ENCODE data around the gene DRD3. TPM values are rescaled to one million over a fixed set of nuclear protein-coding genes. Genes with fewer than 3 reads are reported as not detected.

DRD3 gene
- total RNA-seq, 1 experiment from 2014 or later: 0.17 TPM

DNA sequence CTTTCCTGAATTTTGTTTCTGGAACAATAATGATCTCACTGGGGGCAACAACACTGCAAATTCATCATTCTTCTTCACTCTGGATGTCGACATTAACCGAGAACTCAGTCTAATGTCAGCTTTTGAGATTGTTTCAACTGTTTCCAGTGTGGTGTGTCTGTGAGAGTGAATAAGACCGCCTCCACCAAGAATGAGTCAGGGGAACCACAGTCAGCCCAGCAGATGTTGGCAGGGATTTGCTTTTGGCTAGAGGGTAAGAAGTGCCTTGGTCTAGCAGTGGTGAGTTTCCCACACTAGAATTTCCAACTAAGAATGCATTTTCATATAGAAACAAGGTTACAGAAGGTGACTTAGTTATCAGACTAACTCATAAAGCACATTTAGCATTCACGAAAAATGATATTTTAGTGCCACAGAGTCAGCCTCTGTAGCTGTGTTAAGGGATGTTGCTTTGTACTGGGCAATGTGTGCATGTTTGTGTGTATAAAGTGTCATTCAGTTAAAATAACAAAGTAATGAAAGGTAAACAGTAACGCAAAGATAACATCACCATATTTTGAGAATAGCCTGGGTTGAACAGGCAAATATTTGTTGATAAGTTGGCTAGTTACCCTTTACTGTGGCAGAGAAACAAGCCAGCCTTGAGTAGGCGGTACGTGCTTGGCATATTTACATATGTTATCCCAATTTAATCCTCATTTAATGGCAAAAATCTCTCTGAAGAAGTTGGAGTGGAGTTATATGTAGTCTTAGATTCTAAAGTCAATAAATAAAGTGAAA is 33.8 kb downstream of the DRD3 start (continued):
- TF ChIP-seq ZNF416 (CRISPR knock-in tag; IDR thresholded peaks at IDR 0.05) (no peak), TEAD1 (CRISPR knock-in tag; IDR thresholded peaks at IDR 0.05) (no peak), TCF7 (CRISPR knock-in tag; IDR thresholded peaks at IDR 0.05; ENCODE audit: low read depth) (no peak), KAT7 (CRISPR knock-in tag; IDR thresholded peaks at IDR 0.05; ENCODE audit: borderline replicate concordance) (no peak)
- TF ChIP-seq, protein P1, sequence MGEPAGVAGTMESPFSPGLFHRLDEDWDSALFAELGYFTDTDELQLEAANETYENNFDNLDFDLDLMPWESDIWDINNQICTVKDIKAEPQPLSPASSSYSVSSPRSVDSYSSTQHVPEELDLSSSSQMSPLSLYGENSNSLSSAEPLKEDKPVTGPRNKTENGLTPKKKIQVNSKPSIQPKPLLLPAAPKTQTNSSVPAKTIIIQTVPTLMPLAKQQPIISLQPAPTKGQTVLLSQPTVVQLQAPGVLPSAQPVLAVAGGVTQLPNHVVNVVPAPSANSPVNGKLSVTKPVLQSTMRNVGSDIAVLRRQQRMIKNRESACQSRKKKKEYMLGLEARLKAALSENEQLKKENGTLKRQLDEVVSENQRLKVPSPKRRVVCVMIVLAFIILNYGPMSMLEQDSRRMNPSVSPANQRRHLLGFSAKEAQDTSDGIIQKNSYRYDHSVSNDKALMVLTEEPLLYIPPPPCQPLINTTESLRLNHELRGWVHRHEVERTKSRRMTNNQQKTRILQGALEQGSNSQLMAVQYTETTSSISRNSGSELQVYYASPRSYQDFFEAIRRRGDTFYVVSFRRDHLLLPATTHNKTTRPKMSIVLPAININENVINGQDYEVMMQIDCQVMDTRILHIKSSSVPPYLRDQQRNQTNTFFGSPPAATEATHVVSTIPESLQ (CRISPR knock-in tag; IDR thresholded peaks at IDR 0.05): no peak

DNA sequence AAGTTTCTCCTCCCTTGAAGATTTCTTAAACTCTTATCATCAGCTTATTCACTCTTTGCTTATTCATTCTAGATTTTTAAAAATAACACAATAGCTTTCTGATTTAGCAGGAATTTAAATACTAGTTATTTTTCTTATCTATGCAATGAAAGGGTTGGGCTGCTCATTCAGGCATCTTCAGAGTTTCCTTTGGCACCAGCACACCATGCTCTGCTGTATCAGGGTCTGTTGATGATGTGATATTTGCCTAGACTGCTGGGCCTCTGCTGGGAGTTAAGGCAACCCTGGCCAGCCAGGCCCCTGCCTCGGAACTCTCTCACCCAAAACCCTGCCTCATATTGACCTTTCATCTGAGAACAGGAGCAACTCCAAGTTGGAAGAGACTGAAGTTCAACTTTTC is 35.0 kb downstream of the DRD3 start:
- Mint-ChIP-seq H3K27ac (no peak overlapping the region), H3K27me3 (ENCODE audit: low read depth) (no peaks in the 10 kb centered on the region), H3K4me3 (no peak overlapping the region), H3K36me3 (no peaks in the 10 kb centered on the region), H3K4me1 (0 out of 2 replicates have a peak, but pooled peaks cover 3% of the 10 kb centered on the region), H3K9me3 (no peaks in the 10 kb centered on the region)
- ATAC-seq: no peak
- TF ChIP-seq KAT7 (CRISPR knock-in tag; IDR thresholded peaks at IDR 0.05; ENCODE audit: borderline replicate concordance): no peak
- no peak for TF ChIP-seq FOXJ3 (CRISPR knock-in tag; IDR thresholded peaks at IDR 0.05; ENCODE audit: borderline replicate concordance)
- no peak for TF ChIP-seq TEAD4 (CRISPR knock-in tag; IDR thresholded peaks at IDR 0.05)
- no peak for TF ChIP-seq ATF1 (CRISPR knock-in tag; IDR thresholded peaks at IDR 0.05)
- no peak for TF ChIP-seq ZNF263 (CRISPR knock-in tag; IDR thresholded peaks at IDR 0.05; ENCODE audit: low read depth)
- TF ChIP-seq NFYB (CRISPR knock-in tag; conservative IDR thresholded peaks at IDR 0.05; ENCODE audit: low read depth): no peak
- TF ChIP-seq, protein P2, sequence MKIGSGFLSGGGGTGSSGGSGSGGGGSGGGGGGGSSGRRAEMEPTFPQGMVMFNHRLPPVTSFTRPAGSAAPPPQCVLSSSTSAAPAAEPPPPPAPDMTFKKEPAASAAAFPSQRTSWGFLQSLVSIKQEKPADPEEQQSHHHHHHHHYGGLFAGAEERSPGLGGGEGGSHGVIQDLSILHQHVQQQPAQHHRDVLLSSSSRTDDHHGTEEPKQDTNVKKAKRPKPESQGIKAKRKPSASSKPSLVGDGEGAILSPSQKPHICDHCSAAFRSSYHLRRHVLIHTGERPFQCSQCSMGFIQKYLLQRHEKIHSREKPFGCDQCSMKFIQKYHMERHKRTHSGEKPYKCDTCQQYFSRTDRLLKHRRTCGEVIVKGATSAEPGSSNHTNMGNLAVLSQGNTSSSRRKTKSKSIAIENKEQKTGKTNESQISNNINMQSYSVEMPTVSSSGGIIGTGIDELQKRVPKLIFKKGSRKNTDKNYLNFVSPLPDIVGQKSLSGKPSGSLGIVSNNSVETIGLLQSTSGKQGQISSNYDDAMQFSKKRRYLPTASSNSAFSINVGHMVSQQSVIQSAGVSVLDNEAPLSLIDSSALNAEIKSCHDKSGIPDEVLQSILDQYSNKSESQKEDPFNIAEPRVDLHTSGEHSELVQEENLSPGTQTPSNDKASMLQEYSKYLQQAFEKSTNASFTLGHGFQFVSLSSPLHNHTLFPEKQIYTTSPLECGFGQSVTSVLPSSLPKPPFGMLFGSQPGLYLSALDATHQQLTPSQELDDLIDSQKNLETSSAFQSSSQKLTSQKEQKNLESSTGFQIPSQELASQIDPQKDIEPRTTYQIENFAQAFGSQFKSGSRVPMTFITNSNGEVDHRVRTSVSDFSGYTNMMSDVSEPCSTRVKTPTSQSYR (CRISPR knock-in tag; IDR thresholded peaks at IDR 0.05): no peak
- TF ChIP-seq GTF2I (CRISPR knock-in tag; conservative IDR thresholded peaks at IDR 0.05): no peak
- TF ChIP-seq, protein P3, sequence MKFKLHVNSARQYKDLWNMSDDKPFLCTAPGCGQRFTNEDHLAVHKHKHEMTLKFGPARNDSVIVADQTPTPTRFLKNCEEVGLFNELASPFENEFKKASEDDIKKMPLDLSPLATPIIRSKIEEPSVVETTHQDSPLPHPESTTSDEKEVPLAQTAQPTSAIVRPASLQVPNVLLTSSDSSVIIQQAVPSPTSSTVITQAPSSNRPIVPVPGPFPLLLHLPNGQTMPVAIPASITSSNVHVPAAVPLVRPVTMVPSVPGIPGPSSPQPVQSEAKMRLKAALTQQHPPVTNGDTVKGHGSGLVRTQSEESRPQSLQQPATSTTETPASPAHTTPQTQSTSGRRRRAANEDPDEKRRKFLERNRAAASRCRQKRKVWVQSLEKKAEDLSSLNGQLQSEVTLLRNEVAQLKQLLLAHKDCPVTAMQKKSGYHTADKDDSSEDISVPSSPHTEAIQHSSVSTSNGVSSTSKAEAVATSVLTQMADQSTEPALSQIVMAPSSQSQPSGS (CRISPR knock-in tag; IDR thresholded peaks at IDR 0.05; ENCODE audit: borderline replicate concordance, low read depth): no peak
- TF ChIP-seq, protein P4, sequence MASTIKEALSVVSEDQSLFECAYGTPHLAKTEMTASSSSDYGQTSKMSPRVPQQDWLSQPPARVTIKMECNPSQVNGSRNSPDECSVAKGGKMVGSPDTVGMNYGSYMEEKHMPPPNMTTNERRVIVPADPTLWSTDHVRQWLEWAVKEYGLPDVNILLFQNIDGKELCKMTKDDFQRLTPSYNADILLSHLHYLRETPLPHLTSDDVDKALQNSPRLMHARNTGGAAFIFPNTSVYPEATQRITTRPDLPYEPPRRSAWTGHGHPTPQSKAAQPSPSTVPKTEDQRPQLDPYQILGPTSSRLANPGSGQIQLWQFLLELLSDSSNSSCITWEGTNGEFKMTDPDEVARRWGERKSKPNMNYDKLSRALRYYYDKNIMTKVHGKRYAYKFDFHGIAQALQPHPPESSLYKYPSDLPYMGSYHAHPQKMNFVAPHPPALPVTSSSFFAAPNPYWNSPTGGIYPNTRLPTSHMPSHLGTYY (CRISPR knock-in tag; IDR thresholded peaks at IDR 0.05): no peak
- no peak for TF ChIP-seq GRHL2 (CRISPR knock-in tag; IDR thresholded peaks at IDR 0.05; ENCODE audit: insufficient replicate concordance, severe bottlenecking)
- TF ChIP-seq SOX15 (CRISPR knock-in tag; IDR thresholded peaks at IDR 0.05): no peak
- POLR2A ChIA-PET: no interaction called here
- no peak for DNase-seq (ENCODE audit: low spot score)
- CTCF ChIA-PET: interaction anchor here (1.0 kb wide), 1 partner anchor 12 kb away, joined by 4 read pairs; no protein-coding TSS in a partner anchor
